Liver (tissue), 3 donors: ENCODE results near the gene ATG5.

Experiments
- JUND ChIP-seq, 2 donors: IDR thresholded peaks; 2 replicates each; pipeline ENCODE4 v1.6.1; 2016; ENCODE audit warnings: antibody characterized with exemption in 2 of 2
- RAD21 ChIP-seq, 2 donors: IDR thresholded peaks; 2 replicates each; pipeline ENCODE4 v1.6.1; 2016; ENCODE audit warnings: antibody characterized with exemption in 2 of 2, mild to moderate bottlenecking in 2 of 2
- TF ChIP-seq, protein P1 (sequence below): IDR thresholded peaks from 2 replicates; pipeline ENCODE4 v1.6.1; 2016; ENCODE audit warnings: antibody characterized with exemption
- TF ChIP-seq, protein P2 (sequence below): fragments of 150-350 bp; IDR thresholded peaks from 2 replicates; pipeline ENCODE4 v1.5.1; 2017; ENCODE audit warnings: improper control_type of control experiment, low read depth, low read length; ENCODE audit not compliant: missing input control
- donor health status: healthy.
- donor health status: healthy.

- TF ChIP-seq, protein P1, sequence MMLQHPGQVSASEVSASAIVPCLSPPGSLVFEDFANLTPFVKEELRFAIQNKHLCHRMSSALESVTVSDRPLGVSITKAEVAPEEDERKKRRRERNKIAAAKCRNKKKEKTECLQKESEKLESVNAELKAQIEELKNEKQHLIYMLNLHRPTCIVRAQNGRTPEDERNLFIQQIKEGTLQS: no peak
- TF ChIP-seq, protein P2, sequence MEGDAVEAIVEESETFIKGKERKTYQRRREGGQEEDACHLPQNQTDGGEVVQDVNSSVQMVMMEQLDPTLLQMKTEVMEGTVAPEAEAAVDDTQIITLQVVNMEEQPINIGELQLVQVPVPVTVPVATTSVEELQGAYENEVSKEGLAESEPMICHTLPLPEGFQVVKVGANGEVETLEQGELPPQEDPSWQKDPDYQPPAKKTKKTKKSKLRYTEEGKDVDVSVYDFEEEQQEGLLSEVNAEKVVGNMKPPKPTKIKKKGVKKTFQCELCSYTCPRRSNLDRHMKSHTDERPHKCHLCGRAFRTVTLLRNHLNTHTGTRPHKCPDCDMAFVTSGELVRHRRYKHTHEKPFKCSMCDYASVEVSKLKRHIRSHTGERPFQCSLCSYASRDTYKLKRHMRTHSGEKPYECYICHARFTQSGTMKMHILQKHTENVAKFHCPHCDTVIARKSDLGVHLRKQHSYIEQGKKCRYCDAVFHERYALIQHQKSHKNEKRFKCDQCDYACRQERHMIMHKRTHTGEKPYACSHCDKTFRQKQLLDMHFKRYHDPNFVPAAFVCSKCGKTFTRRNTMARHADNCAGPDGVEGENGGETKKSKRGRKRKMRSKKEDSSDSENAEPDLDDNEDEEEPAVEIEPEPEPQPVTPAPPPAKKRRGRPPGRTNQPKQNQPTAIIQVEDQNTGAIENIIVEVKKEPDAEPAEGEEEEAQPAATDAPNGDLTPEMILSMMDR: no peak
- TF ChIP-seq JUND (IDR thresholded peaks at IDR 0.05) (no peak), RAD21 (IDR thresholded peaks at IDR 0.05) (no peak)
These were observed 32.4 kb downstream of the ATG5 start for GRCh38 chr6:106293116-106293515.
